ENCODE results near the gene ELN. TPM values are rescaled to one million over a fixed set of nuclear protein-coding genes. Genes with fewer than 3 reads are reported as not detected.
A peak's percentile ranks its signal among the peaks of the same experiment; 100 is the strongest.

ELN gene
- total RNA-seq, 1 experiment from 2014 or later, result 0.37 TPM

GRCh38 chr7:74115326-74115725, 87.4 kb downstream of the ELN start:
- DNase-seq, result peak; percentile 71
- no peaks in the 10 kb centered on the region for H3K27me3 Mint-ChIP-seq (ENCODE audit: low read depth)

More at GRCh38 chr7:74115326-74115725, 87.4 kb downstream of the ELN start:
- no CpG with 5 or more reads among the region's 17 CpGs for WGBS (ENCODE audit: extremely low coverage, insufficient read length, low lambda C conversion rate)
- peaks cover 3 to 7% of the 10 kb centered on the region in 2 experiments for H3K4me1 Mint-ChIP-seq
- Histone ChIP-seq H2BK12ac (ENCODE audit: insufficient read length, low read depth, low read length) (no peak overlapping the region), H4K8ac (replicated peaks; ENCODE audit: insufficient read length, low read depth, low read length) (no peak overlapping the region), H3K79me2 (ENCODE audit: insufficient read depth, low read length) (no peaks in the 10 kb centered on the region), H4K5ac (ENCODE audit: insufficient read length, low read depth, low read length) (no peak overlapping the region), H3K27ac (ENCODE audit: insufficient read length, low read depth, low read length) (no peak overlapping the region), H2BK120ac (ENCODE audit: low read depth, low read length, poor library complexity, severe bottlenecking) (no peak overlapping the region), H3K4me1 (ENCODE audit: insufficient read depth, low read length) (no peaks in the 10 kb centered on the region), H2AK5ac (ENCODE audit: insufficient read length, low read length) (no peak overlapping the region), H3K18ac (ENCODE audit: insufficient read length, low read depth, low read length) (no peak overlapping the region), H2BK20ac (ENCODE audit: low read depth, low read length, poor library complexity, severe bottlenecking) (no peak overlapping the region), H3K23ac (ENCODE audit: insufficient read length, low read depth, low read length) (no peak overlapping the region), H3K27me3 (ENCODE audit: insufficient read depth, low read length) (no peaks in the 10 kb centered on the region), H3K4me2 (ENCODE audit: insufficient read depth, insufficient read length, low read length) (no peak overlapping the region), H3K9ac (ENCODE audit: extremely low read depth, insufficient read length, low read length) (no peak overlapping the region), H2BK15ac (ENCODE audit: low read depth, low read length) (no peak overlapping the region), H4K91ac (ENCODE audit: insufficient read length, low read depth, low read length) (no peak overlapping the region), H4K20me1 (ENCODE audit: control insufficient read depth, insufficient read depth, insufficient read length) (no peaks in the 10 kb centered on the region), H3K56ac (ENCODE audit: insufficient read length, low read depth, low read length) (no peak overlapping the region), H3K79me1 (ENCODE audit: insufficient read depth, low read depth, low read length, poor library complexity, severe bottlenecking) (no peaks in the 10 kb centered on the region), H3K23me2 (ENCODE audit: insufficient read length, low read depth, low read length, poor library complexity, severe bottlenecking) (no peaks in the 10 kb centered on the region), H3K9me3 (ENCODE audit: control insufficient read depth, low read depth, low read length) (no peaks in the 10 kb centered on the region), H2BK5ac (ENCODE audit: insufficient read length, low read length) (no peak overlapping the region), H3K4ac (ENCODE audit: low read depth, low read length) (no peak overlapping the region), H3K14ac (ENCODE audit: insufficient read depth, low read length) (no peak overlapping the region), H2AFZ (ENCODE audit: low read length) (no peak overlapping the region), H3T11ph (ENCODE audit: low read length) (no peak overlapping the region)
- H3K9me3 Mint-ChIP-seq, result peaks cover 0 to 4% of the 10 kb centered on the region in 2 experiments; a peak in 1 of 5 replicates
- peak; percentile 45; the same call in 2 of the 3 replicates for TF ChIP-seq CTCF (conservative IDR thresholded peaks at IDR 0.05)
- H3K27ac Mint-ChIP-seq, result peak overlapping the region; percentile 24 to 75 (median 48); a peak in 4 of 7 replicates
- H3K4me3 Mint-ChIP-seq, result no peak overlapping the region
- peaks cover 36 to 72% (median 50%) of the 10 kb centered on the region in 3 experiments; a peak in 6 of 7 replicates for H3K36me3 Mint-ChIP-seq (ENCODE audit: insufficient read depth in 1 of 3, low read depth in 3 of 3)
